GM10266 (cell line): ENCODE results near the gene PWWP3B.

Experiments
- DNase-seq: peaks from one replicate; pipeline ENCODE4 v3.0.0; 2012; ENCODE audit errors: extremely low spot score
- TF ChIP-seq, protein P1 (sequence below): IDR thresholded peaks from 2 replicates; pipeline ENCODE4 v1.5.1; 2012; ENCODE audit warnings: mild to moderate bottlenecking, low read depth; ENCODE audit not compliant: control insufficient read depth, insufficient read depth; ENCODE audit errors: missing control alignments

Gene PWWP3B

DNA sequence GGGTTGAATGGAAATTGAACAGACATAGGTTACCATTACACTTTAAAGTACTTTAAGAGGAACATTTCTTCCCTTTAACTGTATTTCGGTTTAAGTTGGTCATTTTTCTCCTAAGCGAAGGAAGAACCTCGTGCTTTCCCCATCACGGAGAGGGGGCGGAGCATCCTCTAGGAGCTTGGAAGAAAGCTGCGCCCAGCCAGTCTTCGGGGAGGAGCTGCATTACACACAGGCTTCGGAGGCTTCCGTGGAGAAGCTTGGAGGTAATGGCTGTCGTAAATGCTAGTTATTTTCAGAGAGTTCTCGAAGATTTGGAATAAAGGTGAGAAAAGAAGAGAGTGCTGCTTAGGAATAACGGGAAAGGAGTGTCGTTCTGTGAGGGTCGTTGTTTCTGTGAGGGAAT is at the start of gene PWWP3B:
PWWP3B (plus strand) TSS at position 199 of the 400 bp plus-strand sequence. CDS start 37,128 bp downstream, outside the sequence.
- TF ChIP-seq, protein P1, sequence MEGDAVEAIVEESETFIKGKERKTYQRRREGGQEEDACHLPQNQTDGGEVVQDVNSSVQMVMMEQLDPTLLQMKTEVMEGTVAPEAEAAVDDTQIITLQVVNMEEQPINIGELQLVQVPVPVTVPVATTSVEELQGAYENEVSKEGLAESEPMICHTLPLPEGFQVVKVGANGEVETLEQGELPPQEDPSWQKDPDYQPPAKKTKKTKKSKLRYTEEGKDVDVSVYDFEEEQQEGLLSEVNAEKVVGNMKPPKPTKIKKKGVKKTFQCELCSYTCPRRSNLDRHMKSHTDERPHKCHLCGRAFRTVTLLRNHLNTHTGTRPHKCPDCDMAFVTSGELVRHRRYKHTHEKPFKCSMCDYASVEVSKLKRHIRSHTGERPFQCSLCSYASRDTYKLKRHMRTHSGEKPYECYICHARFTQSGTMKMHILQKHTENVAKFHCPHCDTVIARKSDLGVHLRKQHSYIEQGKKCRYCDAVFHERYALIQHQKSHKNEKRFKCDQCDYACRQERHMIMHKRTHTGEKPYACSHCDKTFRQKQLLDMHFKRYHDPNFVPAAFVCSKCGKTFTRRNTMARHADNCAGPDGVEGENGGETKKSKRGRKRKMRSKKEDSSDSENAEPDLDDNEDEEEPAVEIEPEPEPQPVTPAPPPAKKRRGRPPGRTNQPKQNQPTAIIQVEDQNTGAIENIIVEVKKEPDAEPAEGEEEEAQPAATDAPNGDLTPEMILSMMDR = no peak
- DNase-seq = no peak

- DNase-seq = no peak
- TF ChIP-seq, protein P1 = no peak
Measured at GRCh38 chrX:106139048-106139447, 29.1 kb upstream of the PWWP3B start.

GRCh38 chrX:106144755-106145639 is 23.1 kb upstream of the PWWP3B start:
- no peak for DNase-seq
- TF ChIP-seq, protein P1 = no peak

DNA sequence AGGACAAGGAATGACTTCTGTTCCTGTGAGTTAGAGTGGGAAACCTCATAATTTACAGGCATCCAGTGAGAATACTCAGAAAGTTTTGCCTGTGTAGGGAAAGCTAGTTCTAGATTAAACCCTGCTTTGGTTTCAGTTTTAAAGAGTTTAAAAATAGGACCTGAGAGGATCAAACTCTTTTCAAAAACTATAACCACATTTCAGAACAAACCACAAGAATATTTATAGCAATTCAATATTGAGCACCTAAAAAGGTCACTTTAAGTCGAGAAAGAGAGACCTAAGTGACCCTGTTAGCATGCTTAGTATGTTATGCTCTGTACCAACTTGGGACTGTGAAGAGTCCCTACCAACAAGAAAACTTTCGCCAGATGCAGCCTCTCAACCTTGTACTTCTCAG is 17.4 kb upstream of the PWWP3B start:
- TF ChIP-seq, protein P1 = no peak
- no peak for DNase-seq

- no peak for DNase-seq
- TF ChIP-seq, protein P1 = no peak
Measured at GRCh38 chrX:106159861-106160282, 8.2 kb upstream of the PWWP3B start.

- DNase-seq = no peak
- TF ChIP-seq, protein P1 = no peak
Measured at GRCh38 chrX:106170318-106170717, 2.2 kb downstream of the PWWP3B start.

- TF ChIP-seq, protein P1 = no peak
- DNase-seq = no peak
Measured at GRCh38 chrX:106171293-106171820, 3.3 kb downstream of the PWWP3B start.
